Adrenal gland (tissue), 5 donors: ENCODE measurements around the gene KRTAP5-2.

Source experiments
- POLR2A ChIP-seq, 2 donors: fragments of 450-650 bp; IDR thresholded peaks; one replicate each; pipeline ENCODE4 v1.6.1; 2017; ENCODE audit warnings: antibody characterized with exemption in 2 of 2, mild to moderate bottlenecking in 2 of 2, moderate library complexity in 1 of 2
- TF ChIP-seq, protein P1 (sequence below), 6 experiments: fragments of 450-650 bp in 4 of 6; fragments of 200-600 bp in 2 of 6; sonication (generic) in 1 of 6; IDR thresholded peaks; 1 replicate in 5 of 6; 2 replicates in 1 of 6; pipeline versions ENCODE4 v1.5.1 to v1.8.0; 2016 to 2021; ENCODE audit warnings: antibody characterized with exemption in 6 of 6, mild to moderate bottlenecking in 2 of 6, moderate library complexity in 1 of 6
- donor health status: DM: no; HTN: no; CAD: no.

DNA sequence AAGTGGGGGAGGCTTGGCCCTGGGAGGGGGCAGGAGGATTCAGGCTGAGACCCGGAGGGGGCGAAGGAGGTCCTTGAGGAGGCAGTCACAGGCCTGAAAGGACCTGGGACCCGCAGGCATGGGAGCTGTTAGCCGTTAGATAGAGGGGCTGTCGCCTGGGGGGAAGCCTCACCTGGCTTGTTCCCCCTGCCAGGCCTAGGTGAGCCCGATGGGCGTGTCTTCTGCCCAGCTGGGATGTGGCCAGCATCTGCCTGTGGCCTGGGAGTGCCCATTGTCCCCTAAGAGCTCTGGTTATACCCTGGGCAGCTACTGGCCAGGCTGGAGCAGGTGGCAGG lies 24.2 kb downstream of the KRTAP5-2 start:
- TF ChIP-seq, protein P1, sequence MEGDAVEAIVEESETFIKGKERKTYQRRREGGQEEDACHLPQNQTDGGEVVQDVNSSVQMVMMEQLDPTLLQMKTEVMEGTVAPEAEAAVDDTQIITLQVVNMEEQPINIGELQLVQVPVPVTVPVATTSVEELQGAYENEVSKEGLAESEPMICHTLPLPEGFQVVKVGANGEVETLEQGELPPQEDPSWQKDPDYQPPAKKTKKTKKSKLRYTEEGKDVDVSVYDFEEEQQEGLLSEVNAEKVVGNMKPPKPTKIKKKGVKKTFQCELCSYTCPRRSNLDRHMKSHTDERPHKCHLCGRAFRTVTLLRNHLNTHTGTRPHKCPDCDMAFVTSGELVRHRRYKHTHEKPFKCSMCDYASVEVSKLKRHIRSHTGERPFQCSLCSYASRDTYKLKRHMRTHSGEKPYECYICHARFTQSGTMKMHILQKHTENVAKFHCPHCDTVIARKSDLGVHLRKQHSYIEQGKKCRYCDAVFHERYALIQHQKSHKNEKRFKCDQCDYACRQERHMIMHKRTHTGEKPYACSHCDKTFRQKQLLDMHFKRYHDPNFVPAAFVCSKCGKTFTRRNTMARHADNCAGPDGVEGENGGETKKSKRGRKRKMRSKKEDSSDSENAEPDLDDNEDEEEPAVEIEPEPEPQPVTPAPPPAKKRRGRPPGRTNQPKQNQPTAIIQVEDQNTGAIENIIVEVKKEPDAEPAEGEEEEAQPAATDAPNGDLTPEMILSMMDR (IDR thresholded peaks at IDR 0.05): no peak
- TF ChIP-seq POLR2A (IDR thresholded peaks at IDR 0.05): no peak
